IMR-90 (cell line): Measurements from ENCODE around the gene EPC1. TPM values are rescaled to one million over a fixed set of nuclear protein-coding genes. Genes with fewer than 3 reads are reported as not detected.
A peak's percentile ranks its signal among the peaks of the same experiment; 100 is the strongest.

Experiments used
- ATAC-seq: fragments of 200-7000 bp; cut with Tn5 transposase; 2 replicates; pipeline ENCODE4 v1.9.1; 2020; ENCODE audit warnings: low read depth, mild to moderate bottlenecking, moderate library complexity
- BruUV-seq: library from RNA; stranded (reverse); fragments of 400-500 nt; replicated peaks from 2 replicates; lab custom pipeline; 2021; lab: Mats Ljungman, UMichigan
- CTCF ChIA-PET: fragments of 300-600 bp; formaldehyde crosslinking; extraction: SDS; loops from one replicate; lab custom pipeline; 2021; ENCODE audit warnings: antibody characterized with exemption; lab: Yijun Ruan, JAX
- POLR2A ChIA-PET: fragments of 300-600 bp; sonication (Branson Sonifier 250); formaldehyde crosslinking; loops from one replicate; lab custom pipeline; 2022; ENCODE audit warnings: antibody characterized with exemption; ENCODE audit not compliant: unreplicated experiment; lab: Charles Lee
- DNase-seq: peaks from one replicate; pipeline ENCODE4 v3.0.0; 2013
- H2AFZ ChIP-seq: replicated peaks from 2 replicates; pipeline ENCODE3; 2013; ENCODE audit warnings: low read length, mild to moderate bottlenecking; ENCODE audit not compliant: poor library complexity
- H2AK5ac ChIP-seq: 2 replicates; pipeline ENCODE4 v1.6.1; 2013; ENCODE audit warnings: low read depth, low read length, inconsistent platforms
- H2AK9ac ChIP-seq: replicated peaks from 2 replicates; pipeline ENCODE3; 2013; ENCODE audit warnings: mild to moderate bottlenecking, low read depth, low read length, moderate library complexity; ENCODE audit not compliant: poor library complexity
- H2BK120ac ChIP-seq: 2 replicates; pipeline ENCODE4 v1.6.1; 2013; ENCODE audit warnings: low read depth, low read length, inconsistent platforms
- H2BK15ac ChIP-seq: 3 replicates; pipeline ENCODE4 v1.6.1; 2013; ENCODE audit warnings: low read depth, low read length, inconsistent platforms
- H2BK20ac ChIP-seq: 2 replicates; pipeline ENCODE4 v1.6.1; 2013; ENCODE audit warnings: low read depth, mild to moderate bottlenecking, inconsistent platforms, low read length, moderate library complexity
- H2BK5ac ChIP-seq: 2 replicates; pipeline ENCODE4 v1.6.1; 2013; ENCODE audit warnings: mild to moderate bottlenecking, low read depth, low read length, inconsistent platforms; ENCODE audit not compliant: poor library complexity, severe bottlenecking
- H3K14ac ChIP-seq: replicated peaks from 2 replicates; pipeline ENCODE4 v1.6.1; 2013; ENCODE audit warnings: low read depth, low read length, inconsistent platforms
- H3K18ac ChIP-seq: 2 replicates; pipeline ENCODE4 v1.6.1; 2013; ENCODE audit warnings: low read depth, low read length, control low read depth
- H3K23ac ChIP-seq: 2 replicates; pipeline ENCODE4 v1.6.1; 2013; ENCODE audit warnings: low read depth, low read length, inconsistent platforms
- H3K27ac ChIP-seq: 2 replicates; pipeline ENCODE4 v1.5.1; 2013; ENCODE audit warnings: mild to moderate bottlenecking, control low read depth, low read length; ENCODE audit not compliant: insufficient read depth
- H3K27me3 ChIP-seq: 2 replicates; pipeline ENCODE4 v1.6.1; 2013; ENCODE audit warnings: low read length; ENCODE audit not compliant: control insufficient read depth, insufficient read depth
- H3K36me3 ChIP-seq: 2 replicates; pipeline ENCODE4 v1.6.1; 2013; ENCODE audit warnings: low read length, mixed read lengths; ENCODE audit not compliant: control insufficient read depth, insufficient read depth
- H3K4ac ChIP-seq: 2 replicates; pipeline ENCODE4 v1.6.1; 2013; ENCODE audit warnings: low read depth, low read length, inconsistent platforms
- H3K4me1 ChIP-seq: 2 replicates; pipeline ENCODE4 v1.6.1; 2013; ENCODE audit warnings: low read length, mixed read lengths; ENCODE audit not compliant: control insufficient read depth, insufficient read depth
- H3K4me2 ChIP-seq: 2 replicates; pipeline ENCODE4 v1.6.1; 2013; ENCODE audit warnings: low read depth, mild to moderate bottlenecking, control low read depth, low read length, moderate library complexity
- H3K4me3 ChIP-seq: 2 replicates; pipeline ENCODE4 v1.5.1; 2013; ENCODE audit warnings: low read depth, mild to moderate bottlenecking, control low read depth, low read length, moderate library complexity; ENCODE audit not compliant: insufficient read depth
- H3K56ac ChIP-seq: 2 replicates; pipeline ENCODE4 v1.6.1; 2013; ENCODE audit warnings: low read length, inconsistent platforms; ENCODE audit not compliant: insufficient read depth; ENCODE audit errors: extremely low read depth
- H3K79me1 ChIP-seq, 2 experiments: 2 replicates each; pipeline ENCODE4 v1.6.1; 2013; ENCODE audit warnings: low read length in 2 of 2, inconsistent platforms in 1 of 2, low read depth in 1 of 2
- H3K9ac ChIP-seq: 2 replicates; pipeline ENCODE4 v1.6.1; 2013; ENCODE audit warnings: low read depth, low read length, control low read depth
- H3K9me1 ChIP-seq: 2 replicates; pipeline ENCODE4 v1.6.1; 2013; ENCODE audit warnings: low read length, inconsistent platforms; ENCODE audit not compliant: insufficient read depth
- H3K9me3 ChIP-seq: 2 replicates; pipeline ENCODE4 v1.6.1; 2013; ENCODE audit warnings: low read length; ENCODE audit not compliant: control insufficient read depth, insufficient read depth
- H4K20me1 ChIP-seq: 2 replicates; pipeline ENCODE4 v1.6.1; 2013; ENCODE audit warnings: low read length, inconsistent platforms; ENCODE audit not compliant: insufficient read depth
- H4K5ac ChIP-seq: 2 replicates; pipeline ENCODE4 v1.6.1; 2013; ENCODE audit warnings: mild to moderate bottlenecking, low read depth, low read length, control low read depth
- H4K8ac ChIP-seq, 2 experiments: 2 replicates each; pipeline ENCODE4 v1.6.1; 2013; ENCODE audit warnings: low read depth in 2 of 2, low read length in 2 of 2, control low read depth in 1 of 2, inconsistent platforms in 1 of 2
- H4K91ac ChIP-seq: 2 replicates; pipeline ENCODE4 v1.6.1; 2013; ENCODE audit warnings: low read depth, low read length, inconsistent platforms; ENCODE audit not compliant: insufficient read depth
- BHLHE40 ChIP-seq: fragments of 150-350 bp; IDR thresholded peaks from 2 replicates; pipeline ENCODE4 v1.6.1; 2016; ENCODE audit warnings: mild to moderate bottlenecking, low read depth, low read length
- CHD1 ChIP-seq: IDR thresholded peaks from 2 replicates; pipeline ENCODE4 v1.6.1; 2012; ENCODE audit warnings: low read depth, low read length, improper control_type of control experiment
- ELK1 ChIP-seq: fragments of 150-350 bp; IDR thresholded peaks from 2 replicates; pipeline ENCODE4 v1.6.1; 2016; ENCODE audit warnings: low read depth, mild to moderate bottlenecking, low read length, moderate library complexity, borderline replicate concordance
- FOS ChIP-seq: fragments of 150-350 bp; IDR thresholded peaks from 2 replicates; pipeline ENCODE4 v1.6.1; 2016; ENCODE audit warnings: low read depth, low read length
- NFE2L2 ChIP-seq: fragments of 150-350 bp; IDR thresholded peaks from 2 replicates; pipeline ENCODE4 v1.6.1; 2016; ENCODE audit warnings: low read depth, mild to moderate bottlenecking, low read length
- POLR2A ChIP-seq: IDR thresholded peaks from 2 replicates; pipeline ENCODE4 v1.6.1; 2012; ENCODE audit warnings: mild to moderate bottlenecking, low read depth, low read length
- RAD21 ChIP-seq: IDR thresholded peaks from 2 replicates; pipeline ENCODE4 v1.6.1; 2012; ENCODE audit warnings: low read length, improper control_type of control experiment
- RCOR1 ChIP-seq: IDR thresholded peaks from 2 replicates; pipeline ENCODE4 v1.6.1; 2012; ENCODE audit warnings: mild to moderate bottlenecking, low read length, improper control_type of control experiment; ENCODE audit not compliant: insufficient replicate concordance
- RFX5 ChIP-seq: IDR thresholded peaks from 2 replicates; pipeline ENCODE4 v1.8.0; 2012; ENCODE audit warnings: low read depth, mild to moderate bottlenecking, low read length, moderate library complexity
- SMC3 ChIP-seq: fragments of 150-350 bp; IDR thresholded peaks from 2 replicates; pipeline ENCODE4 v1.6.1; 2016; ENCODE audit warnings: low read depth, mild to moderate bottlenecking, antibody characterized with exemption, low read length, moderate library complexity
- USF2 ChIP-seq: fragments of 150-350 bp; IDR thresholded peaks from 2 replicates; pipeline ENCODE4 v1.6.1; 2017; ENCODE audit warnings: mild to moderate bottlenecking, antibody characterized with exemption, low read length, low read depth
- dilution Hi-C: fragments of 300-500 bp; cut with HindIII; formaldehyde crosslinking; loops from one replicate; pipeline ENCODE4 v1.14.3; 2018; ENCODE audit warnings: low sequenced_read_pairs; ENCODE audit not compliant: unreplicated experiment
- in situ Hi-C: fragments of 300-500 bp; cut with MboI; formaldehyde crosslinking; loops from 3 replicates; pipeline ENCODE4 v1.14.3; 2019; ENCODE audit warnings: low sequenced_read_pairs, inconsistent platforms, mixed read lengths
- intact Hi-C: fragments of 100-400 bp; cut with micrococcal nuclease; formaldehyde crosslinking; loops from 2 replicates; pipeline ENCODE4 v1.10.0; 2022
- polyA plus RNA-seq, 3 experiments: library from polyadenylated mRNA; depleted of rRNA; stranded (reverse); fragments of >200 nt; gene quantifications; 2 replicates each; pipeline ENCODE4 v1.2.3, GENCODE V29; 2012; ENCODE audit warnings: low replicate concordance in 1 of 3
- total RNA-seq: library from RNA; depleted of rRNA; stranded (reverse); fragments of >200 nt; gene quantifications from 2 replicates; pipeline ENCODE4 v1.2.3, GENCODE V29; 2012

EPC1 gene
- total and polyA plus RNA-seq, 2 of the 4 experiments (the other 2 are of a cell fraction), result 21.9 to 23.5 TPM

- H2BK5ac ChIP-seq, result no peak overlapping the region
- H2AFZ ChIP-seq, result no peak overlapping the region
- H3K9me3 ChIP-seq, result no peaks in the 10 kb centered on the region
- H3K4me2 ChIP-seq, result no peak overlapping the region
- no peak overlapping the region for H2AK9ac ChIP-seq
- no peaks in the 10 kb centered on the region for H3K4me1 ChIP-seq
- H3K18ac ChIP-seq, result no peak overlapping the region
- H2AK5ac ChIP-seq, result no peak overlapping the region
- no peak overlapping the region for H2BK120ac ChIP-seq
- no TSS peak for BruUV-seq
- no peak overlapping the region for H3K14ac ChIP-seq
- intact Hi-C loops (no loop called here), dilution Hi-C loops (no loop called here), in situ Hi-C loops (no loop called here)
- no peak overlapping the region for H3K4ac ChIP-seq
- H2BK15ac ChIP-seq, result no peak overlapping the region
- no peak overlapping the region for H3K27ac ChIP-seq
- no peaks in the 10 kb centered on the region; the same call in 1 of the 2 replicates for H3K27me3 ChIP-seq
- H4K91ac ChIP-seq, result no peak overlapping the region
- H4K20me1 ChIP-seq, result no peaks in the 10 kb centered on the region
- peak; percentile 19; the same call in 1 of the 2 replicates for ATAC-seq
- no peak overlapping the region for H2BK20ac ChIP-seq
- no peak overlapping the region for H4K5ac ChIP-seq
- no peak overlapping the region for H3K23ac ChIP-seq
- TF ChIP-seq CHD1 (no peak), RCOR1 (no peak), RAD21 (no peak), BHLHE40 (no peak), POLR2A (no peak), NFE2L2 (no peak), FOS (no peak), RFX5 (no peak), USF2 (no peak), ELK1 (no peak), SMC3 (no peak)
- H3K79me1 ChIP-seq, result no peaks in the 10 kb centered on the region
- no peak overlapping the region for H3K56ac ChIP-seq
- no peaks in the 10 kb centered on the region for H3K36me3 ChIP-seq
- H3K9me1 ChIP-seq, result 0 out of 2 replicates have a peak, but pooled peaks cover 2% of the 10 kb centered on the region
- ChIA-PET CTCF (interaction anchor here (1.5 kb wide), 1 partner anchor 15 kb away, joined by 5 read pairs; no protein-coding TSS in a partner anchor), POLR2A (no interaction called here)
- no peak overlapping the region for H3K9ac ChIP-seq
- no peak overlapping the region for H4K8ac ChIP-seq
- no peak overlapping the region for H3K4me3 ChIP-seq
- DNase-seq, result no peak
These were observed 105.0 kb downstream of the EPC1 start for GRCh38 chr10:32241946-32242345.
